ENCODE data around the gene CEMIP. TPM values are rescaled to one million over a fixed set of nuclear protein-coding genes. Genes with fewer than 3 reads are reported as not detected.

CEMIP gene
- total RNA-seq, 6 donors from 2014 or later: 0.59 to 38.8 (median 5.7) TPM

DNA sequence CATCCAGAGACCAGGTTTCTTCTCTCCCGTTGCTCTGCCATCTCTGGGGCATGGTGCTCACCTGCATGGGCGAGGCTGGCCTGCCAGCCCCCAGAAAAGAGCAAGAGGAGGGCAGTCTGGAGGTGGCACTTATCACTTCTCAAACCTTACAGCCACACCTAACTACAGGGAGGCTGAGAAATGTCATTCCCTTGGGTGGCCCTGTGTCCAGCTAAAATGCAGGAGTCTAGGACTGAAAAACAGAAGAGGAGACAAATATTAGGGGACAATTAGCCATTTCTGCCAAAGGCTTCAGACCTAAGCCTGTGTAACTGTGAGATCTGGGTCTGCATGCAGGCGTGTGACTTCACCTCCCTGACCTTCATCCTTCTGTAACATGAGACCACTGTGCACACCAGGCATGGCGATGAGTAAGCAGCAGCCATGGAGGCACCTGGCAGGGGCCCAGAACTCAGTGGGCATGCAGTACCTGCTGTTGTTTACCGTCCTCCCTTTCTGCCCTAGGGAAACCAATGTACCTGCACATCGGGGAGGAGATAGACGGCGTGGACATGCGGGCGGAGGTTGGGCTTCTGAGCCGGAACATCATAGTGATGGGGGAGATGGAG is 127.1 kb downstream of the CEMIP start:
- 90 to 92% methylated on average over 11 of the region's 11 CpGs for WGBS, 2 donors
- H3K4me3 ChIP-seq: no peak overlapping the region
- DNase-seq (peak in 1 of 2 donors; percentile 15), ATAC-seq (ENCODE audit: low FRiP score in 2 of 2) (no peak)
- no peaks in the 10 kb centered on the region for H3K27me3 ChIP-seq
- H3K36me3 ChIP-seq: peaks cover 0 to 34% (median 2%) of the 10 kb centered on the region in 4 donors
- TF ChIP-seq POLR2AphosphoS5 (IDR thresholded peaks at IDR 0.05): no peak
- TF ChIP-seq, protein P1, sequence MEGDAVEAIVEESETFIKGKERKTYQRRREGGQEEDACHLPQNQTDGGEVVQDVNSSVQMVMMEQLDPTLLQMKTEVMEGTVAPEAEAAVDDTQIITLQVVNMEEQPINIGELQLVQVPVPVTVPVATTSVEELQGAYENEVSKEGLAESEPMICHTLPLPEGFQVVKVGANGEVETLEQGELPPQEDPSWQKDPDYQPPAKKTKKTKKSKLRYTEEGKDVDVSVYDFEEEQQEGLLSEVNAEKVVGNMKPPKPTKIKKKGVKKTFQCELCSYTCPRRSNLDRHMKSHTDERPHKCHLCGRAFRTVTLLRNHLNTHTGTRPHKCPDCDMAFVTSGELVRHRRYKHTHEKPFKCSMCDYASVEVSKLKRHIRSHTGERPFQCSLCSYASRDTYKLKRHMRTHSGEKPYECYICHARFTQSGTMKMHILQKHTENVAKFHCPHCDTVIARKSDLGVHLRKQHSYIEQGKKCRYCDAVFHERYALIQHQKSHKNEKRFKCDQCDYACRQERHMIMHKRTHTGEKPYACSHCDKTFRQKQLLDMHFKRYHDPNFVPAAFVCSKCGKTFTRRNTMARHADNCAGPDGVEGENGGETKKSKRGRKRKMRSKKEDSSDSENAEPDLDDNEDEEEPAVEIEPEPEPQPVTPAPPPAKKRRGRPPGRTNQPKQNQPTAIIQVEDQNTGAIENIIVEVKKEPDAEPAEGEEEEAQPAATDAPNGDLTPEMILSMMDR (IDR thresholded peaks at IDR 0.05): no peak
- no peak for TF ChIP-seq EP300 (IDR thresholded peaks at IDR 0.05)
- no peak for TF ChIP-seq POLR2A (IDR thresholded peaks at IDR 0.05)
- no peaks in the 10 kb centered on the region for H3K9me3 ChIP-seq
- no peak overlapping the region for H3K27ac ChIP-seq
- no peaks in the 10 kb centered on the region for H3K4me1 ChIP-seq

GRCh38 chr15:80911821-80912220 is 132.7 kb downstream of the CEMIP start:
- H3K9me3 ChIP-seq: no peaks in the 10 kb centered on the region
- H3K36me3 ChIP-seq: peaks cover 0 to 22% (median 2%) of the 10 kb centered on the region in 4 donors
- no peaks in the 10 kb centered on the region for H3K27me3 ChIP-seq
- no peak overlapping the region for H3K4me3 ChIP-seq
- TF ChIP-seq, protein P1 (IDR thresholded peaks at IDR 0.05): no peak
- TF ChIP-seq EP300 (IDR thresholded peaks at IDR 0.05) (no peak), POLR2AphosphoS5 (IDR thresholded peaks at IDR 0.05) (no peak), POLR2A (IDR thresholded peaks at IDR 0.05) (no peak)
- WGBS, 2 donors: 100% methylated on average over 1 of the region's 1 CpG
- no peaks in the 10 kb centered on the region for H3K4me1 ChIP-seq
- no peak overlapping the region for H3K27ac ChIP-seq
- no peak for DNase-seq
- no peak for ATAC-seq (ENCODE audit: low FRiP score in 2 of 2)

- no peak for DNase-seq
- no peak overlapping the region for H3K4me3 ChIP-seq
- ATAC-seq (ENCODE audit: low FRiP score in 2 of 2): no peak
- WGBS, 2 donors: 92 to 99% methylated on average over 6 of the region's 6 CpGs
- no peak overlapping the region for H3K27ac ChIP-seq
- H3K4me1 ChIP-seq: no peaks in the 10 kb centered on the region
- H3K9me3 ChIP-seq: no peaks in the 10 kb centered on the region
- TF ChIP-seq EP300 (IDR thresholded peaks at IDR 0.05) (no peak), POLR2AphosphoS5 (IDR thresholded peaks at IDR 0.05) (no peak), POLR2A (IDR thresholded peaks at IDR 0.05) (no peak)
- TF ChIP-seq, protein P1 (IDR thresholded peaks at IDR 0.05): no peak
- H3K27me3 ChIP-seq: no peaks in the 10 kb centered on the region
- H3K36me3 ChIP-seq: peaks cover 0 to 22% (median 2%) of the 10 kb centered on the region in 4 donors
Measured at GRCh38 chr15:80912673-80913072, 133.5 kb downstream of the CEMIP start.

DNA sequence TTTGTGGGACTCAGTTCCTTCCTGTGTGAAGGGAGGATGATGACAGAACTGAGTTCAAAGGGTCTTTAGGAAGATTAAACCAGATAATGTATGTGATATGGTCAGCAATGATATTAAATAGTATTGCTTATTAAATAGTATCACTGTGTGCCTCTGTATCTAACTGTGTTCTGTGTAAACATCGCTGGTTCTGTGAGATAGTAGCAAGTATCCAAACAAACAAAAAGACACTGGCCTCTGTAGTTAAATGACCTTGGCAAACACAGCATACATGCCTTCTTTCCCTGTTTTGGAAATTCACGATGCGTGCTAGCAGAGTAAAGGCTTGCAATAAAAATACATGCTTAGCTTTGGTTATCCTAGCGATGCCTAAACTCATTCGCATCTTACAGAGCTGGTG is 134.4 kb downstream of the CEMIP start:
- Histone ChIP-seq H3K9me3 (no peaks in the 10 kb centered on the region), H3K27me3 (no peaks in the 10 kb centered on the region), H3K4me1 (no peaks in the 10 kb centered on the region), H3K4me3 (no peak overlapping the region), H3K27ac (no peak overlapping the region), H3K36me3 (peaks cover 0 to 17% (median 2%) of the 10 kb centered on the region in 4 donors)
- no peak for TF ChIP-seq EP300 (IDR thresholded peaks at IDR 0.05)
- TF ChIP-seq POLR2AphosphoS5 (IDR thresholded peaks at IDR 0.05): no peak
- TF ChIP-seq, protein P1 (IDR thresholded peaks at IDR 0.05): no peak
- no peak for TF ChIP-seq POLR2A (IDR thresholded peaks at IDR 0.05)
- 84 to 88% methylated on average over 5 of the region's 5 CpGs for WGBS, 2 donors
- DNase-seq (no peak), ATAC-seq (ENCODE audit: low FRiP score in 2 of 2) (no peak)

- Histone ChIP-seq H3K27ac (no peak overlapping the region), H3K36me3 (peaks cover 0 to 8% (median 3%) of the 10 kb centered on the region in 4 donors), H3K4me1 (no peaks in the 10 kb centered on the region), H3K9me3 (no peaks in the 10 kb centered on the region), H3K4me3 (no peak overlapping the region), H3K27me3 (no peaks in the 10 kb centered on the region)
- DNase-seq (no peak), ATAC-seq (ENCODE audit: low FRiP score in 2 of 2) (no peak)
- WGBS, 2 donors: 71 to 72% methylated on average over 3 of the region's 3 CpGs
- TF ChIP-seq, protein P1 (IDR thresholded peaks at IDR 0.05): no peak
- TF ChIP-seq POLR2A (IDR thresholded peaks at IDR 0.05) (no peak), POLR2AphosphoS5 (IDR thresholded peaks at IDR 0.05) (no peak), EP300 (IDR thresholded peaks at IDR 0.05) (no peak)
Measured at GRCh38 chr15:80915472-80915871, 136.3 kb downstream of the CEMIP start.
